EL (cell line): ENCODE measurements around the gene SUMO2.
"Not testable (repeated sequence)": the region's sequence is repeated elsewhere in the genome, so short reads cannot be mapped to it uniquely, and the experiment has no call there.

Experiments used
- DNase-seq: peaks from one replicate; pipeline ENCODE4 v3.0.0-alpha.2; 2016

SUMO2 gene

DNA sequence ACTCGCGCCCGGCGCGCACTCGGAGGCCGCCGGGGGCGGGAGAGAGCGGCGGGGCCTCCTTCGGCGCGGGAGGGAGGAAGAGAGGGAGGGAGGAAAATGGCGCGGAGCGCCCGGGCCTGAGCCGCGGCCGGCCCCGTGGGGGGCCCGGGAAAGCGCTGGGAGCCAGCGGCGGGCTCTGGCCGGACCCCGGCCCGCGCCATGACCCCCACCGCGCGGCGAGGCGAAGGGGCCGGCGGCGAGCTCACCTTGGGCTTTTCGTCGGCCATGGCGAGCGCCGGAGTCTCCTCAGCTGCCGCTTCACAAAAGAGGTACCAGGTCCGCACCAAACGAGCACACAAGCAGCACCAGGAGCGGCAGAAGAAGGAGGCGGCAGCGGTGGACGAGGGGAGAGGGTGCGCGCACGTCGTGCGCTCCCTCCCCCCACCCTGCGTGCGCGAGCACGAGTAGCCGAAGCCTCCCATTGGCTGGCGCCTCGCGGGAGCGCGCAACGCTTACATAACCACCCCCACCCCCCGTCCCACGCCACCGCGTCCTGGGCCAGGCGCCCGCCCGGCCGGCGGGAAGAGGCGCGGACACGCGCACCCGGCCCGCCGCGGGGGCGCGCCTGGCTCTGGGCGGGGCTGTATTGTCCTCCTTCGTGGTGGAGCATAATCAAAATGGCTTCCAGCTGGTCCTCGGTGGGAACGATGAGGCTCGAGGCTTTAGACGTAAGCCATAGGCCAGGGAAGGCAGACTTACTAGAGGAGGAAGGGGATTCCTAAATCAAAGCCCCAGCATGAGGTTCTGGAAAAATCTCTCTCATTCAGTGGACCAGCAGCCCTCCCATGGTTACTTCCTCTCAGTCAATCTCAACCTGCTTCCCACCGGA lies at the start of gene SUMO2:
SUMO2 (minus strand) TSS at position 391 of the 868 bp plus-strand sequence; CDS start at position 266, 125 bp downstream.
- DNase-seq = peak; percentile 93

DNA sequence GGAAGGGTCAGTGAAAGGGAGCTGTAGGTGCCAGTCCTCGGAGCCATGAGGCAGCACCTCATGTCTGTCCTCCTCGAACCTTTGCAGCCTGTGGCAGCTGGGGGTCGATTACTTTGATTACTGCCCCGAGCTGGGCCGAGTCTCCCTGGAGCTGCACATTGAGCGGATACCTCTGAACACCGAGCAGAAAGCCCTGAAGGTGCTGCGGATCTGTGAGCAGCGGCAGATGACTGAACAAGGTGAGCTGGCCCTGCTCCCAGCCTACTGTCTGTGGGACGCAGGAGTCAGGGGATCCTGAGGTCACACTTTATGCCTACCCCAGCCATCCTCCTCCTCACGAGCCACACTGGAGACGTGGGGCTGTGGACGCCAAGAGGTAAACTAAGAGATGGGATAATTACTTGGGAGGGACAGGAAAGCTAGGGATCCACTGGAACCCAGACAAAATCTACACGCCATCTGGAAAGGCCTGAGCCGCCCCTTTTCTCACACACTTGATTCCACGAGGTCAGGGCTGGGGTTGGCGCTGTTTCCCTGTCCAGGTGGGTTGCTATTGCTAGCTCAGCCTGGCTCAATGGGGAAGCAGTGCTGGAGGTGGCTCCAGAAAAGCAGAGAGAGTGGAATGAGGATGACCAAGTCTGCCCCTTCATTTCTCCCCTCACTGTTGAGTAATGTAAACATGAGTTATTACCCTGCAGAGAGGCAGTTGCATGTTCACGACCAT lies 49.1 kb upstream of the SUMO2 start:
- no peak for DNase-seq

DNA sequence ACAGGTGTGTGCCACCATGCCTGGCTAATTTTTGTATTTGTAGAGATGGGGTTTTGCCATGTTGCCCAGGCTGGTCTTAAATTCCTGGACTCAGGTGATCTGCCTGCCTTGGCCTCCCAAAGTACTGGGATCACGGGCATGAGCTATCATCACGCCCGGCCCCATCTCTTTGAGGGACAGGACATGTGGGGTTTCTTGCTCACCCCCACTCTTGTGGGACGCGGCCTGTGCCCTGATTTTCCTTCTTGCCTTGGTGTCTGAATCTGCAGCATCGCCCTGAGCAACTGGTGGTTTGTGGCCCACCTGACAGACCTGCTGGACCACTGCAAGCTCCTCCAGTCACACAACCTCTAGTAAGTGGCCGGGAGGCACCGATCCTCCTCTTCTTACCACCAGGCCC lies 48.3 kb upstream of the SUMO2 start:
- no peak for DNase-seq

DNA sequence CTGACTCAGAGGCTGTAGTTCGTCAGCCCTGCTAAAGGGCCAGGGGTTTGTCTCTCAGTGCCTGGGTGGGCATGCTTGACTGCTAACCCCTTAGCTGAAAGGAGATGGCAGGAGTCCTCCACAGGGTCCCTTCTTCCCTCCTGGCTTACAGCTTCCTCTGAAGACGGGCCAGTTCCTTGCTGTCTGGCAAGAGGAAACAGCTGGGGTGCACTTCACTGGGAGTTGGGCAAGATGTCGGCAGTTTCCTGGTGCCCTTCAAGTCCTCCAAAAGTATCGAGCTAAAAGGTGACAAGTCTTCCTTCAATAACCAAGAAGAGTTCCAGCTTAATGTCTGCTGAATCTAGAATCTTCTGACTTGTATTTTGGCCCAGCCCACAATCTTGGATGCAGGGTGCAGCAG lies 46.1 kb upstream of the SUMO2 start:
- no peak for DNase-seq

DNA sequence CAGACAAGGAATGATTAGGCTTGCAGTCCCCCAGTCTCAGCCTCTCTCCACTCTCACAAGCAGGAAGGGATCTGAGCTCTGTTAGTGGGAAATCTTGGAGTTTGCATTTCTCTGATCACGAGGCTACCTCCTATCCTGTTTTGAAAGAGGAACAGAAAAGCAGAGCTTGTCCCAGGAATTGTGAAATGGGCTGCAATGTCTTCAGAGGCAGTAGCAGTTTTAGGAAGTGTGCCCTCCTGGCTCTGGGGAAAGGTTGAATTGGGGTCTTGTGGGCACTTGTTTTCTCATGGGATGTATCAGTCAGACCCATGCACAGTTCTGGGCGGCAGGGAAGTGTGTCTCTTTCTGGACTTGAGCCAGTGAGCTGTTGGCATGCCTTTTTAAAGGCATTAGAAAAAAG lies 45.5 kb upstream of the SUMO2 start:
- no peak for DNase-seq

DNA sequence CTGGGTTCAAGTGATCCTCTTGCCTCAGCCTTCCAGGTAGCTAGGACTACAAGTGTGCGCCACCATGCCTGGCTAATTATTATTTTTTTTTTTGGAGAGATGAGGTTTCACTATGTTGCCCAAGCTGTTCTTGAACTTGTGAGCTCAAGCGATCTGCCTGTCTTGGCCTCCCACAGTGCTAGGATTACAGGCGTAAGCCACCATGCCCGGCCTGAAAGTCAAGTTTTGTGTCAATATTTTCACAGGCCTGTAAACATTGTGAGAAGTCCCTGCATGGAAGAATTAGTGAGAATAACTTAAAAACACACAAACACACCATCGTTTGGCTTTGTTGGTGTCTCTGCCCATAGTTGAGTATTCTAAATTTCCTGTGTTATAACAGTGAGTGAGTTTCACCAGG lies 45.0 kb upstream of the SUMO2 start:
- DNase-seq = no peak

DNA sequence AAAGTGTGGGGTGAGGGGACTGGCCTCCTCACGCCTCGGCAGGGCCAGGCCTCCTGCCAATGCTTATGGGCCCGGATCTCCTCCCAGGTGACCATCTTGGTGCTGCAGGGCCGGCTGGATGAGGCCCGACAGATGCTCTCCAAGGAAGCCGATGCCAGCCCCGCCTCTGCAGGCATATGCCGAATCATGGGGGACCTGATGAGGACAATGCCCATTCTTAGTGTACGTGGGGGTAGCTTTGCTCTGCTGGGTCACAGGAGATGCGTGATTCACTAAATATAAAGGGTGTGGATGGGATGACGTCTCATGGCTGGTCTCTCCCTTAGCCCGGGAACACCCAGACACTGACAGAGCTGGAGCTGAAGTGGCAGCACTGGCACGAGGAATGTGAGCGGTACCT lies 42.3 kb upstream of the SUMO2 start:
- DNase-seq = no peak

DNA sequence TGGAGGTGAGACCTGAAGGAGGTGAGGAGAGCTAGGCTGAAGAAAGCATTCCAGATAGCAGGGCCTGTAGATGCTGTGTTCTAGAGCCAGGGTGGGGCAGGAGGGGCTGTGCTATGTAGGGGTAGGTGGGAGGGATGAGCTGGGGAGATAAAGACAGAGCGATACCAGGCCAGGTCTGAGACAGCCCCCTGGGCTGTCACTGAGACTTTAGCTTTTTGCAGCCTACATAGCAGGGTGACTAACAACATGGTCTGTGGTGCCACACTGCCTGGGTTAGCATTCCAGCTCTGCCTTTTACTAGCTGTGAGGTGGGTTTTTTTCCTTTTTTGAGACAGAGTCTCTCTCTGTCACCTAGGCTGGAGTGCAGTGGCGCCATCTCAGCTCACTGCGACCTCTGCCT lies 37.1 kb upstream of the SUMO2 start:
- DNase-seq = no peak

DNA sequence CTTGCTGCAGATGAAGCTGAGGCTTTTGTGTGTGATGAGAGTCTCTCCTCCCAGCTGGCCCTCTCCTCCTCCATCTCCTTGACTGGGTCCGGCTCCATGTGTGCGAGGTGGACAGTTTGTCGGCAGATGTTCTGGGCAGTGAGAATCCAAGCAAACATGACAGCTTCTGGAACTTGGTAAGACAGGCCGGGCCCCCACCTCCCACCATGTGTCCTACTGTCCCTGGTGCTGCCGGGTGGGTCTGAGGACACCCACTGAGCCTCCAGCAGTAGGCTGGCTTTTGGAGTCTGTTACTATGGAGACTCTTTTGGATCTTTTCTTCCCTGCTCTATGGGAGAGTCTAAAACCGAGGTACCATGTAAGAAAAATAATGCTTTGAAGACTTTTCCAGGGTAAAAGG lies 35.4 kb upstream of the SUMO2 start:
- DNase-seq = no peak

DNA sequence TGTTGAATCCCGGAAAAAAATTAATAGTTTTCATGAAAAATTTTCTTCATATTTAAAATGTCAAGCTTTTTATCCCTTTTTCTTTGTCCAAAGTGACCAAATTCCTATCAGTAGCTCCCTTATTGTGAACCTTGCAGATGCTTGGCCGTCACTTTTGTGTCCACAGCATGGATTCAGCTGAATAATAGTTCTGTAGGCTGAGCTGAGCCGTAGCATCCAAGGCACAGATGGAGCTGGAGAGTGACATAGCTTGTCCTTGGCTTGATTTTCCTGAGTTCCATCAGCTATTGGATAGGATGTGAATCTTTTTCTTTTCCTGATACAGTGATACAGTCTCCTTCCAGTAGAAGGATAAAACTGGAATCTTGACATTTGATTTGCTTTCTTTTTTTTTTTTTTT lies 26.3 kb upstream of the SUMO2 start:
- no peak for DNase-seq

DNA sequence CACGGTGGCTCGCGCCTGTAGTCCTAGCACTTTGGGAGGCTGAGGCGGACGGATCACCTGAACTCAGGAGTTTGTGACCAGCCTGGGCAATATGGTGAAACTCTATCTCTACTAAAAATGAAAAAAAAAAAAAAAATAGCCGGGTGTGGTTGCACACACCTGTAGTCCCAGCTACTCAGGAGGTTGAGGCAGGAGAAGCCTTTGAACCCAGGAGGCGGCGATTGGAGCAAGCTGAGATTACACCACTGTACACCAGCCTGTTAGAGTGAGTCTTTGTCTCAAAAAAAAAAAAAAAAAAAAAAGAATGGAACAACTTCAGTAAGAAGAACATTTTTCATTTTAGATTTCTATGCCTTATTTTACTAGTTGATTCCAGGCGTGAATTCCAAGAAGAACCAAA lies 25.4 kb upstream of the SUMO2 start:
- no peak for DNase-seq

DNA sequence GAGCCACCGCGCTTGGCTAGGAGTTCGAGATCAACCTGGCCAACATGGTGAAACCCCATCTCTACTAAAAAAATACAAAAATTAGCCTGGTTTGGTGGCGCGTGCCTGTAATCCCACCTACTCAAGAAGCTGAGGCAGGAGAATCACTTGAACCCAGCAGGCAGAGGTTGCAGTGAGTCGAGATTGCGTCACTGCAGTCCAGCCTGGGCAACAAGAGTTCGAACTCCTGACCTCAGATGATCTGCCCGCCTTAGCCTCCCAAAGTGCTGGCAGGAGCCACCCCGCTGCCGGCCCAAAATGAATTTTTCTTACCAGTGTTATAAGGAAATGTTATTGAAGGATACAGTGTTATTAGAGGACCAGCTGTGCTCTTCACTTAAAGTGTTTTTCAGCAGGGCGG lies 25.0 kb upstream of the SUMO2 start:
- no peak for DNase-seq

DNA sequence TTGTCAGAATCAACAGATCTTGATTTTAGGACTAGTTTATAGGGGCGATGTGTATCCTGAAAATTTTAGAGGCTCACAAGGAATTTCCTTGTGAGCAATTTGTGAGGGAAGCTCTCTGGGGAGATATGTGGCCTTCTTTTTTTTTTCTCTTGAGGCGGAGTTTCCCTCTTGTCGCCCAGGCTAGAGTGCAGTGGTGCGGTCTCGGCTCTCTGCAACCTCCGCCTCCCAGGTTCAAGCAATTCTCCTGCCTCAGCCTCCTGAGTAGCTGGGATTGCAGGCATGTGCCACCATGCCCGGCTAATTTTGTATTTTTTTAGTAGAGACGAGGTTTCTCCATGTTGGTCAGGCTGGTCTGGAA lies 24.3 kb upstream of the SUMO2 start:
- DNase-seq = not testable (repeated sequence)

DNA sequence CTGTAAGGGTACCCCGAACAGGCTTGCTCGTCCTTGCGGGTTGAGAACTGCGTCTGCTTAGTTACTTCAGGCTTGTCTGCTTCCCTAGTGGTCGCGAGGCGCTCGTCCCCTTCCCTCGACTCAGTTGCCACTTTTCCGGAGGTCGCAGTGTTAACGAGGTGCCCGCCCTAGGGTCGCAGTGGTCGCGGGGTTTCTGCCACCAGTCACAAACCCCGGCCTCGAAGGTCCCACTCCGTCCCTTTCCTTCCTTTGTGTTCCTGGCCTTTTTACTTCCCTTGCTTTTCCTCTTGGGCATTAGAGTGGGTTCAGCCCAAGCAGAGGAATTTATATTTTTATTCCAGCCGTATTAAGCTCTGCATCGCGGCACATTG lies 23.0 kb upstream of the SUMO2 start:
- no peak for DNase-seq

DNA sequence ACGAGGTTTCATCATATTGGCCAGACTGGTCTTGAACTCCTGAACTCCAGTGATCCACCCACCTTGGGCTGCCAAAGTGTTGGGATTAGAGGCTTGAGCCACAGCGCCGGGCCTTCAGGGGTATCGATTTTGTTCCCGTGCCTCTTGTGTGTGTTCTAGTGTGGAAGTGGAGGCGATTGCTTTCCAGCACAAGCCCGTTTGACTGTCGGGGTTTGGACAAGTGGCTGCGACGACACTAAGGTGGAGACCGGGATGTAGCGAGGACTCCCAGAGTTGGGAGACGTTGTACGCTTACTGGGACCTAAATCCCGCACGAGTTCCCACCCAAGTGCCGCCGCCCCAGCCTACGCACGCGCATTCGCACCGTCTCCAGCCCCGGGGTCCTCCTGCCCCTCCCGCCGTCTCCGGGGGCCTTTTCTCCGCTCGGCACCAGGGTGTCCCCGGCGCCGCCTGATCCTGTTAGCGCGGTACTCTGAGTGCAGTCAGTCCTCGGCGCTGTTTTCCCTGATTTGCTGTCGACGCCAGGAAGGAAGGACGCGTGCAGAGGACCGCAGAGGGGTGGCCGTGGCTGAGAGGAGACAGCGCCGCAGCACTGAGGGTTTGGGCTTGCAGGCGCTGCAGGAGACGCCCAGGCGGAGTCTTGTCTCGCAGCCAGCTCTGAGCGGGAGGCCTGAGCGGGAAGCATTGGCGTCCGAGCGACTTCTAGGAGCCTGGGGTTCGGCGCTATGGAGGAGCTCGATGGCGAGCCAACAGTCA lies 22.5 kb upstream of the SUMO2 start, which contains the start of gene NUP85:
NUP85 (plus strand) TSS at position 643 of the 756 bp plus-strand sequence; CDS start at position 726, 83 bp downstream.
- peak; percentile 95 for DNase-seq

DNA sequence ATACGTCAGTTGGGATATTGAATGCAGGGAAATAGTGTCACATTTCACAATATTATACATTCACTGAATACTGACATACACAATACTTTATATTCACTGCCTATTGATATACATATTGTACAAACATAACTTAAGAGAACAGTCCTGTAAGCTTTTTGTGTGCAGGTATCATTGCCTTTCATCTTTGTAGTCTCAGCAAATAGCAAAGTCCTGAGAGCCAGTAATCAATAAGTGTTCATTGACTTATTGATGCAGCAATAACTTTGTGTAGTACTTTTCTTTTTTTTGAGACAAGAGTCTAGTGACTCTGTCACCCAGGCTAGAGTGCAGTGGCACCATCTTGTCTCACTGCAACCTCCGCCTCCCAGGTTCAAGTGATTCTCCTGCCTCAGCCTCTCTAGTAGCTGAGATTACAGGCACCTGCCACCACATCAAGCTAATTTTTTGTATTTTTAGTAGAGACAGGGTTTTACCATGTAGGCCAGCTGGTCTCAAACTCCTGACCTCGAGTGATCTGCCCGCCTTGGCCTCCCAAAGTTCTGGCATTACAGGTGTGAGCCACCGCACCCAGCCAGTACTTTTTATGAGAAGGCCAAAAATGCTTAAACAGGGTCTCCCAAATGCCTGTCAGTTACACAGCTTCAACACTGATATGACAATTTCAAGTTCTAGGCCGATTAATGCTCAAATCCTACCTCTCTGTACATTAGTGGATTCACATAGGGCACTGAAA lies 17.3 kb upstream of the SUMO2 start:
- DNase-seq = no peak

DNA sequence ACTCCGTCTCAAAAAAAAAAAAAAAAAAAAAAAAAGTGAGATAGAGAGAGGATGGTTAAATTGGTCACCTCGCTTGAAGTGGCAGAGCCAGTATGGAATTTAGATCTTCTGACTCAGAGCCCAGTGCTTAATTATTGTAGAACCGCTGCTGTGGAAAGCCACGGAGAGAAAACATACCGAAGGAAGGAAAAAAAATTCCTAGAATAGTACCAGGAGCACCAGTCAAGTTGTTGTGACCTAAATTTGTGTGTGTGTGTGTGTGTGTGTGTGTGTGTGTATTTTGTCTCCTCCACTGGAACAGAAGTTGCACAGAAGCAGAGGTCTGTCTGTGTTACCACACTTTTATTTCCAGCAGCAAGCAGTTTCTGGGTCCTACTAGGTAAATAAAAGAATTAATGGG lies 12.1 kb upstream of the SUMO2 start:
- DNase-seq = peak; percentile 47

DNA sequence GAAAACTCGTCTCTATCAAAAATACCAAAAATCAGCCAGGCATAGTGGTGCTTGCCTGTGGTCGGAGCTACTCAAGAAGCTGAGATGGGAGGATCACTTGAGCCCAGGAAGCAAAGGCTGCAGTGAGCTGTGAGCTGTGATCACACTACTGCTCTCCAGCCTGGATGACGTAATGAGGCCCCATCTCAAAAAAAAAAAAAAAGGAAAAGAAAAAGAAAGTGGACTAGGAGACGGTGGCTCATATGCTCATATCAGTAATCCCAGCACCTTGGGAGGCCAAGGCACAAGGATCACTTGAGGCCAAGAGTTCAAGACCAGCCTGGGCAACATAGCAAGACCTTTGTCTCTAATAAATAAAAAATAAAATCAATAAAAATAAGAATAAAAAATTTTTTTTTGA lies 8.8 kb upstream of the SUMO2 start:
- DNase-seq = peak; percentile 38

DNA sequence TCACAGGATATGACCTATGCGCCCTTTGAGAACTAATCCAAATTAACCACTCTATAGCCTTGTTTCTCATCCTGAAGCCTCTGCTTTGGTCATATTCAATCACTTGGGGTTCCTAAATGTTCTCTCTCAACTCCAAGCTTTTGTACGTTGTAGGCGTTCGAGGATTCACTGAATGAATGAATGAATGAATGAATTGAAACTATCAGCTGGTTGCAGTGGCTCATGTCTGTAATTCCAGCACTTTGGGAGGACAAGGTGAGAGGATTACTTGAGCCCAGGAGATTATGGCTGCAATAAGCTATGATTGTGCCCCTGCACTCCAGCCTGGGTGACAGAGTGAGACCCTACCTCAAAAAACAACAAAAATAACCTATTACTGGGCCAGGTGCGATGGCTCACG lies 5.9 kb upstream of the SUMO2 start:
- DNase-seq = no peak

DNA sequence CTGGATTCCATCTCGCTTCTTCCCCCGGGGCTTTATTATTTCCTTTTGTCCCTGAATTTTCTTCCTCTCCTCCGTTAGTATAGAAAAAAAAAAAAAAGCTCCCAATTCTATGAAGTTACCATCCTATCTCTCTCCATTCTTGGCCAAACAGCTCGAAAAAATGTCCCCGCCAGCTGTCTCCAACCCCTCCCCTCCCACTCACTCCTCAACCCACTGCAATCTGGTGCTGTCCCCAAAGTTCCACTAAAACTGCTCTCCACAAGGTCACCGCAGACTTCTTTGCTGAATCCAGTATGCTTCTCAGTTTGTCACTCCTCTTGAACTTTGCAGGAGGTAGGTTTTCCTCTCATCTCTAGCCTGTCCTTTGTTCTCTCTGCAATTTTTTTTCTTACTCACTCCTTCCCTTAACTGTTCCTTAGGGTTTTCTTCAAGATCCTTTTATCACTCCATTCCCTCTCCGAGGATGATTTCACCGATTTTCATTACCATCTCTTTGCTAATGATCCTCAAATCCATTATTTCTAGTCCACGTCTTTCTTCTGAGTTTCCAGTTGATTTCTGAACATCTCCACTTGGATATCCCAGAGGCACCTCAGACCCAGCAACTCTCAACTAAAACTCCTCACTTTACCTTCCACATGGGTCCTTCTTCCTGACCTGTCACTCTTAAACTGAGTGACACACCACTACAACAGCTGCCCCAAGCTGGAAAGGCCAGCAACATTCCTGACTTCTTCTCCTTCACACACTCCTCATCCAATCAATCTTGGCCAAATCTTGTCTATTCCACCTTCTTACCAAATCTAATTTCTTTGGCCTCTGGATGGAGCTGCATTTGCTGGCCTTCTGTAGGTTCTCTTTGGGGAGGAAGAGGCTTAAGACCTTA lies 1.5 kb upstream of the SUMO2 start:
- no peak for DNase-seq

DNA sequence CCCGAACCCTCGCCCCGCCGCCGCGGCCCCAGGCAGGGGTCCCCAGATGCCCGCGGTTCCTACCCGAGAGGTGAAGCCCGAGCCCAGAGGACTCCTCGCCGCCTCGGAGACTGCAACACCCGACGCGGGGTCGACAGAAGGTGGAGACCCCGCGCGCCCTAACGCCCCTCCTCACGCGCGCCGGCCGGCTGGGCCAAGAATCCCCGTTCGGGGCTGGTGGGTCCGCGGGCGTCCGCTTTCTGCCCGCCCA lies 515 bp downstream of the SUMO2 start:
- no peak for DNase-seq

DNA sequence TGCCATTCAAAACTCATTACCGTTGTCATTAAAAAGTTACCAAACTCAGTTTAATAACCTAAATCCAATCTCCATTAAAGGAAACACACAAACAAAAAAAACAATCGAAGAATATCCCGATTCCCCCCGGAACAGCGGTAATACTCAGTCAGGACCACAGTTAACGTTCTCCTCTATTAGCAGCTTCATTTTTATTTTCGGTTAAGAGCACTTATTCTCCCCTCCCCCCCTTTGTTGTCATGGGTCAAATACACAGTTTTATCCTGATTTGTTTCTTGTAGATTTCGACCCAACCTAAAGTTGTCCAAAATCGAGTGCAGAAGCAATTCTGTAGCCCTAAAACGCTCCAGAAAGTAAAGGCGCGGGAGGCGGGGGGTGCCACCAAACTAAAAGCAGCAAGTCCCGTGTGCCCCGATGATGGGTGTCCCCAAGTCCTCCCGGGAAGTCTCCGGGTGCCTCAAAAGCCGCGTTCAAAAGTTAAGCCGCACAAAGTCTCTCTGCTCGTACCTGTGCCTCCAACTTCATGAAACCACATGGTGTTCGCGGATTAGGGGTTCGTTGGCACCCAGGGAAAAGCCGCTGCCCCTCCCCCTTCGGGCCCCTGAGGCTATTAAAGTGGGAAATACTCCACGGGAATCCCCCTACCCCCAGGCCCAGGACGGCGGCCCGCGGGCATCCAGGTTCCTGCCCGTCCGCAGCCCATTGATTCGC lies 996 bp downstream of the SUMO2 start:
- DNase-seq = peak; percentile 22
